GM12864 (cell line): ENCODE measurements around the gene THSD4.

Source experiments
- DNase-seq: peaks from one replicate; pipeline ENCODE4 v3.0.0-alpha.2; 2011; ENCODE audit warnings: low read depth
- H3K4me3 ChIP-seq: 2 replicates; pipeline ENCODE4 v1.5.1; 2011; ENCODE audit warnings: mild to moderate bottlenecking, low read depth, low read length, control low read depth
- TF ChIP-seq, protein P1 (sequence below): IDR thresholded peaks from 2 replicates; pipeline ENCODE4 v1.5.1; 2011; ENCODE audit warnings: low read depth, mild to moderate bottlenecking, moderate library complexity, low read length, control low read depth, inconsistent platforms; ENCODE audit errors: missing control alignments

Gene THSD4

DNA sequence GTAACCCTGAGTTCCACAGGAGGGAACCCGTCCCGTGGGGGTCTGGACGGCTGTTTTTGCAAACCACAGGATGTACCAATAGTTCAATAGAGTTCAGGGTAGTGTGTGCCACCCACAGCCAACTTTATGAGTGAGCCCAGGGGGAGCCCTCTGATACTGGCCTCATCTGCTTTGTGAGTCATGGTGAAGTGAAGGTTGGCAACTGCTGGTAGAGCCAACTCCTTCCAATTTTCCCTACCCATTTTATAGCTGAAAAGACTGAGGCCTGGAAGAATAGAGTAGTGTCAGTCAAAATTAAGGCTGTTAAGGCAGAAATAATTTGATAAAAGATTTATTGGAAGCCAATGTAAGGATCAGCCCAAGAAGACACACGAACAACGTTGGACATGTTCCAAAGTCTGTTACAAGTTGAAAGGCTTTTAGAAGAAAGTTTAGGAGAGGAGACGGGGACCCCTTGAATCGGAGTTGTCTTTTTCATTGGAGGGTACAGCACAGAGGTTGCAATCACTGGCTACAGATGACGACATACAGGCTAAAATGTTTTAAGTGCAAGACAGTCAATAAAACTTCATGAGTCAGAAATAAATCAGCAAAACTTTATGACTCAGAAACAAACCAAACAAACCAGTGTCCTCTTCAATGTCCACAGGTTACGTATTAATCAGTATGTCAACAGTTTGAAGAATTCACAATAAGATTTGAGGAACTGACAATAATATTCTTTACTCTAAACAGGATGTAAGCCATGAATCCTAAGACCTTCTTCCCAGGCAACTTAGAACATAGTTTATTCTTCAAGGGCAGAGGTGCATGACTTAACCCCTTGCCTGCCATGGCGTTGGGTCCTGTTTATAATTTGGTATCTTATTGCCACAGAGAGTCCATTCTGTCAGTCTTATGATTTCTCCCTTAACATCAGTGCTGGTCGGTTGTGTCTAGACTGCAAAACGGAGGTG lies 632.1 kb downstream of the THSD4 start:
- H3K4me3 ChIP-seq: no peak overlapping the region
- DNase-seq: no peak
- TF ChIP-seq, protein P1, sequence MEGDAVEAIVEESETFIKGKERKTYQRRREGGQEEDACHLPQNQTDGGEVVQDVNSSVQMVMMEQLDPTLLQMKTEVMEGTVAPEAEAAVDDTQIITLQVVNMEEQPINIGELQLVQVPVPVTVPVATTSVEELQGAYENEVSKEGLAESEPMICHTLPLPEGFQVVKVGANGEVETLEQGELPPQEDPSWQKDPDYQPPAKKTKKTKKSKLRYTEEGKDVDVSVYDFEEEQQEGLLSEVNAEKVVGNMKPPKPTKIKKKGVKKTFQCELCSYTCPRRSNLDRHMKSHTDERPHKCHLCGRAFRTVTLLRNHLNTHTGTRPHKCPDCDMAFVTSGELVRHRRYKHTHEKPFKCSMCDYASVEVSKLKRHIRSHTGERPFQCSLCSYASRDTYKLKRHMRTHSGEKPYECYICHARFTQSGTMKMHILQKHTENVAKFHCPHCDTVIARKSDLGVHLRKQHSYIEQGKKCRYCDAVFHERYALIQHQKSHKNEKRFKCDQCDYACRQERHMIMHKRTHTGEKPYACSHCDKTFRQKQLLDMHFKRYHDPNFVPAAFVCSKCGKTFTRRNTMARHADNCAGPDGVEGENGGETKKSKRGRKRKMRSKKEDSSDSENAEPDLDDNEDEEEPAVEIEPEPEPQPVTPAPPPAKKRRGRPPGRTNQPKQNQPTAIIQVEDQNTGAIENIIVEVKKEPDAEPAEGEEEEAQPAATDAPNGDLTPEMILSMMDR: no peak

DNA sequence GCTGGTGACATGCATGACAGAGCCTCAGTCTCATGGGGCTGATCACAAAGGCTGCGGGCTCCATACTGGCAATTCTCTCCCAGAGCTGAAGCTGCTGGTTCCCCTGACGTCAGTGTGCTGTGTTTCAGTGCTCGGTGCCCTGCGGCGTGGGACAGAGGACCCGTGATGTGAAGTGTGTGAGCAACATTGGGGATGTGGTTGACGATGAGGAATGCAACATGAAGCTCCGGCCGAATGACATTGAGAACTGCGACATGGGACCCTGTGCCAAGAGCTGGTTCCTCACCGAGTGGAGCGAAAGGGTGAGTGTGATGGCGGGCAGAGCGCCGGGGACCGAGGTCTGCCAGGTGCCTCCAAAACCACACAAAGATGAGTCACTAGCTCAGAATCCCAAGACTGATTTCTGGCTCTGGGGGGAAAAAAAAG lies 633.0 kb downstream of the THSD4 start:
- TF ChIP-seq, protein P1: no peak
- no peak overlapping the region for H3K4me3 ChIP-seq
- DNase-seq: no peak

DNA sequence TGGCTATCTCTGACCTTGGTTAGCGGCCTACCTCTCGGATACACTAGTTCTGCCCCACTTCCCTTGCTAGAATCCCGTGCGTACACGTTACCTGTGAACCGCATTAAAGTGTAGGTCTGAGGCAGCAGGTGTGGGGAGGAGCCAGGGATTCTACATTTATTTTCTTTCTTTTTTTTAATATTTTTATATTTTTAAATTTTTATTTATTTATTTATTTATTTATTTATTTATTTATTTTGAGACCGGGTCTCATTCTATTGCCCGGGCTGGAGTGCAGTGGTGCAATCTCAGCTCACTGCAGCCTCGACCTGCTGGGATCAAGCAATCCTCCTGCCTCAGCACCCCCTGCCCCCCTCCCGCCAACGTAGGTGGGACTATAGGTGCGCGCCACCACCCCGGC lies 634.2 kb downstream of the THSD4 start:
- no peak for DNase-seq
- no peak overlapping the region for H3K4me3 ChIP-seq
- TF ChIP-seq, protein P1: no peak

DNA sequence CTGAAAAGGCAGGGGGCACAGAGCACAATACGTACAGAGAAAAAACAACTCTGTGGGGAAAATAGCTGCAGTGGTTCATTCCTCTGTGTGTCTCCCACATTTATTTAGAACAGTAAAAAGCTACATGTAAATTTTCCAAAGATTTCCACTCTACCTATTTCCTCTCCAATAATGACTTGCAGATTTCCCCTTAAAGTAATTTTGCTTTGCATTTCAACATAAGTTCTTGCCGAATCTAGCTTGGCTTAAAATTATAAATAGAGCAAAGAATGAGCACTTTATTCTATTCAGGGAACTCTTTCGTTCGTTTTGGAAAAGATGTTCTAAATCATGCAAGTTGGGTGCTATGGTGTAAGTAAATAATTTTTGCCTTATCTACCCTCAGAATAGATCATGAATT lies 636.9 kb downstream of the THSD4 start:
- TF ChIP-seq, protein P1: no peak
- H3K4me3 ChIP-seq: no peak overlapping the region
- no peak for DNase-seq

DNA sequence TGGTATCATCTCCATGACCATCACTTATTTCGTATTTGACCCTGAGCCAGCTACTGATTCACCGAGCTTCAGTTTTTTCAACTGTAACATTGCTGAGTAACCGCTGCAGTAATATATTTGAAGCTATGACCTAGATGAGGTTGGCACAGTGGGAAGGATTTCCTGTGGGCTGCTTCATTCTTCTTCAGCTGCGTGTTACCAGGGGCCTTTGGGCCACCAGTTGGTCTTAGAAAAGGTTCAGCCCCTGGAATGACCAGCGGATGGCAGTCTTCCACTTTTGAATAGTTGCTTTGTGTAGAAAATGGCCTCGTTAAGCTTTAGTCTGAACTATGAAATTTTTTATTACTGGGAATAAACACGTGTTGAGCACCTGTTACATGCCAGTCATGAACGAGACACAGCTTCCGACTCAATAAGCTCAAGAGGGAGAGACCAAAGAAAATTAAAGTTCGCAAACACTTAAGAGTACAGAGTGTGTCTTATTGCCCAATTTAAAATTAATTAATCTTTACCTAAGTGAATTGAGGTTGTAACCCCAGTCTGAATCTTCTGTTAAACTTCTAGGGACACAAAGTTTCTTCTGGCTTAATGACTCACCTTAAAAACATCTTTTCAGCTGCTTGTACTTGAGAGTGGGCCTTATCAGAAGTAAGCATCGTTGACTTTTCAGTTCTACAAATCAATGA lies 637.5 kb downstream of the THSD4 start:
- TF ChIP-seq, protein P1: peak; percentile 46
- no peak overlapping the region for H3K4me3 ChIP-seq
- DNase-seq: no peak

DNA sequence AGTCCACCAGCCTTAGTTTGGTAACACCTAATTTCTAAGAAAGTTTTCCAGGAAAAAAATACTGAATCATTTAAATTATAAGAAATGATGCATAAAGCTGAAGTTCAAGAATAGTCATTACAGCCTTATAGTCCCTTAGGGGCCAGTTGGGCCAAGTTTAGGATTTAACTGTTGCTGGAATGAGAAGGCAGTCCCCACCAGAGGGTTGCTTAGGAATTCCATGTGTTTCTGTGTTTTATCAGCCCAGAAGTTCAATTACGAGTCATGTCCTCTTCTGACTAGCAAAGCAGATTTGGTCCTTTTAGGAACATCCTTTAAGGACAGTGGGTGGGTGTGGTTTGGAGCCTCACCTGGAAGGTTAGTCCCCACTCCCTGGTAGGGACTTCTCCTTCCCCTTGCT lies 638.1 kb downstream of the THSD4 start:
- no peak overlapping the region for H3K4me3 ChIP-seq
- DNase-seq: no peak
- TF ChIP-seq, protein P1: no peak
